HG02642 (cell line): ENCODE measurements around the gene CLDN6.

Experiments used
- ATAC-seq: cut with Tn5 transposase; IDR thresholded peaks from one replicate; pipeline ENCODE4 v1.9.1; 2021; ENCODE audit warnings: mild to moderate bottlenecking; ENCODE audit not compliant: unreplicated experiment, poor library complexity

Gene CLDN6

GRCh38 chr16:3029491-3030221, 11.7 kb upstream of the CLDN6 start:
- no peak for ATAC-seq

GRCh38 chr16:3028716-3029319, 10.8 kb upstream of the CLDN6 start:
- ATAC-seq = no peak

- ATAC-seq = no peak
These were observed 10.2 kb upstream of the CLDN6 start for GRCh38 chr16:3027983-3028715.

GRCh38 chr16:3027489-3027795, 9.5 kb upstream of the CLDN6 start:
- ATAC-seq = no peak

- ATAC-seq = no peak
These were observed 8.9 kb upstream of the CLDN6 start for GRCh38 chr16:3026609-3027488.

- ATAC-seq = no peak
These were observed 8.0 kb upstream of the CLDN6 start for GRCh38 chr16:3026003-3026378.

- ATAC-seq = no peak
These were observed 7.3 kb upstream of the CLDN6 start for GRCh38 chr16:3025032-3026002.

GRCh38 chr16:3023669-3024478, 5.9 kb upstream of the CLDN6 start, which contains the start of the genes HCFC1R1 and THOC6:
TSS of gene HCFC1R1 (minus strand) at chr16:3023942. CDS start at chr16:3023941, 1 bp downstream.
TSS of gene THOC6 (plus strand) at chr16:3024035. CDS start at chr16:3024327, 292 bp downstream.
- ATAC-seq = peak; percentile 77

GRCh38 chr16:3023415-3023668, 5.4 kb upstream of the CLDN6 start:
- ATAC-seq = peak; percentile 1

- no peak for ATAC-seq
These were observed 4.9 kb upstream of the CLDN6 start for GRCh38 chr16:3022684-3023414.

GRCh38 chr16:3022208-3022683, 4.3 kb upstream of the CLDN6 start:
- no peak for ATAC-seq

- ATAC-seq = no peak
These were observed 3.6 kb upstream of the CLDN6 start for GRCh38 chr16:3021449-3022207.

GRCh38 chr16:3020604-3021448, 2.8 kb upstream of the CLDN6 start:
- ATAC-seq = no peak

GRCh38 chr16:3020247-3020603, 2.2 kb upstream of the CLDN6 start, which contains the start of gene TNFRSF12A:
TSS of gene TNFRSF12A (plus strand) at chr16:3020368. CDS start at chr16:3020398, 30 bp downstream.
- ATAC-seq = no peak

GRCh38 chr16:3019594-3020246, 1.7 kb upstream of the CLDN6 start:
- ATAC-seq = no peak

GRCh38 chr16:3017344-3017743, 639 bp downstream of the CLDN6 start:
- no peak for ATAC-seq
